NCI-H1105 (cell line): ENCODE measurements around the gene UPK1B.
"Not testable (repeated sequence)": the region's sequence is repeated elsewhere in the genome, so short reads cannot be mapped to it uniquely, and the experiment has no call there.

Experiments used
- DNase-seq: peaks from one replicate; lab custom pipeline; 2025; lab: John Stamatoyannopoulos, UW

The UPK1B gene

DNA sequence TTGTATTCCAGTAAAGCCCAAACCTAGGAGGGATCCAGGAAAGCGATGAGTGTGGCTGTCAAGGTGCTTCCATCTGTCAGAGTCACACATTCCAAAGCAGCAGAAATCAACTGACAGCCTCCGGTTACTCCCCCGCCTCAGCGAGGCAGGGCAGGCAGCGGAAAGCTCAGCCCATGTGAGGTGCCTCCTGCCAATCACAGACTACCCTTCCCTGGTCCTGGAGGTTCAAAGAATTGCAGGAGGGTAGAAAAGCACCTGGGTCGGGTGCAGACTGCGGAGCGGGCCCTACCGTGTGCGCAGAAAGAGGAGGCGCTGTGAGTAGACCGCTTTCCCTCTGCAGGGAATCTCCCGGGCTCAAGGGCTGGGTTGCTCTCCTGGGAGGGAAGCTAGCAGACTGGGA lies at the start of gene UPK1B:
UPK1B (plus strand) TSS at position 274 of the 400 bp plus-strand sequence. CDS start 13,144 bp downstream, outside the sequence.
- no peak for DNase-seq

DNA sequence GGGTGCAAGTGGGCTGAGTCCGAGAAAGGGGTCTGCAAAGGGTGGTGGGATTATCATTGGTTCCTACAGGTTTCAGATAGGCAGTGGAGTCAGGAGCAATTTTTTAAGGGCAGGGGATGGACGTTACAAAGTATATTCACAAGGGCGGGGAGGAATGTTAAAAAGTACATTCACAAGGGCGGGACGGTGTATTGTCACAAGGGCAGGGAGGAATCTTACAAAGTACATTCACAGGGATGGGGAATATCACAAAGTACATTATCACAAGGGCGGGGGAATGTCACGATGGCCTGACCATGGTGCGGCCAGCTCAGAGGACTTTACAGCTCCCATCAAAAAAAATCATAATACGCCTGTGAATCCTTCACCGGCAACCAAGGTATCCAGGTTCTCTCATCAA lies 48.1 kb upstream of the UPK1B start:
- no peak for DNase-seq

DNA sequence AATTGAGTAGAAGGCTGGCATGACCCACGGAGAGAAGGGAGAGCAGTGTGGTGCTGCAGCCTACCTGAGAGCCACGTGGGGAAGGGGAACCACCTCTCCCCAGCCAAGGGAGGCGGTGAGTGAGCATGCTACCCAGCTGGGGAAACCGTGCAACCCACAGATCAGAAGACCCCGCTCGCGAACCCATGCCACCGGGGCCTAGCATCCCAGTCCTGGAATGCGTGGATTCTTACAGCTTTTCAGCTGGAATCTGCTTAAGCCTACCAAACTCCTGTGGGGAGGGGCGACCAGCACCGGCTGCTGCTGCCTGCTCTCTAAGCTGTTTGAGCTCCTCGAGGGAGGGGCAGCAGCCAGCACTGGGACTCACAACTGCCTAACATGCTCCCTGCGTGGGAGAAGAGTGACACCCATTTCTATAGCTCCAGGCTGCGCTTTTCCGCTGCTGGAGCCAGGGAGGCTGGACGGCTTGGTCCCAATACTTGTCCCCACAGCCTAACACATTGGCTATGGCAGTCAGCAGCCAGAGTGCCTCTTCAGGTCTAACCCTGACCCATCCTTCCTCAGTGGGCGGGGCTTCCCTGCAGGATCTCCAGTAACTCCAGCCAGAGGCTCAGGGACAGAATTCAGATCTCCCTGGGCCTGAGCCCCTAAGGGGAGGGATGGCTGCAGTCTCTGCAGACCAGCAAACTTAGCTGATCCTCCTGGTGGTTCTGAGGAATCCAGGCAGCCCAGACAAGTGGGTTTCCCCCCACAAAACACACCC lies 47.5 kb upstream of the UPK1B start:
- no peak for DNase-seq

DNA sequence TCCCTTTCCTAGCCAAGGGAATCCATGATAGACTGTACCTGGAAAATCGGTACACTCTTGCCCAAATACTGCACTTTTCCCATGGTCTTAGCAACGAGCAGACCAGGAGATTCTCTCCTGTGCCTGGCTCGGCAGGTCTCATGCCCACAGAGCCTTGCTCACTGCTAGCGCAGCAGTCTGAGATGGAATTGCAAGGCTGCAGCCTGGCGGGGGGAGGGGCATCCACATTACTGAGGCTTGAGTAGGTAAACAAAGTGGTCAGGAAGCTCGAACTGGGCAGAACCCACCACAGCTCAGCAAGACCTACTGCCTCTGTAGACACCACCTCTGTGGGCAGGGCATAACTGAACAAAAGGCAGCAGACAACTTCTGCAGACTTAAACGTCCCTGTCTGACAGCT lies 43.1 kb upstream of the UPK1B start:
- not testable (repeated sequence) for DNase-seq

DNA sequence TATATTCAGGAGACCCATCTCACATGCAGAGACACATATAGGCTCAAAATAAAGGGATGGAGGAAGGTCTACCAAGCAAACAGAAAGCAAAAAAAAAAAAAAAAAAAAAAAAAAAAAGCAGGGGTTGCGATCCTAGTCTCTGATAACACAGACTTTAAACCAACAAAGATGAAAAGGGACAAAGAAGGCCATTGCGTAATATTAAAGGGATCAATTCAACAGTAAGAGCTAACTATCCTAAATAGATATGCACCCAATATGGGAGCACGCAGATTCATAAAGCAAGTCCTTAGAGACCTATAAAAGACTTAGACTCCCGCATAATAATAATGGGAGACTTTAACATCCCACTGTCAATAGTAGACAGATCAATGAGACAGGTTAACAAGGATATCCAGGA lies 41.1 kb upstream of the UPK1B start:
- DNase-seq = not testable (repeated sequence)

DNA sequence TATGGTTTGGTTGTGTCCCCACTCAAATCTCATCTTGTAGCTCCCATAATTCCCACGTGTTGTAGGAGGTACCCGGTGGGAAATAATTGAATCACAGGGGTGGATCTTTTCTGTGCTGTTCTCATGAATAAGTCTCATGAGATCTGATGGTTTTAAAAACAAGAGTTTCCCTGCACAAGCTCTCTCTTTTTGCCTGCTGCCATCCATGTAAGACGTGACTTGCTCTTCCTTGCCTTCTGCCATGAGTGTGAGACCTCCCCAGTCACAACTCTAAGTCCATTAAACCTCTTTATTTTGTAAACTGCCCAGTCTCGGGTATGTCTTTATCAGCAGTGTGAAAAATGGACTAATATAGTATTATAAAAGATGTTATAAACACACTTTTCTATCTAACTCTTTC lies 34.0 kb upstream of the UPK1B start:
- not testable (repeated sequence) for DNase-seq

DNA sequence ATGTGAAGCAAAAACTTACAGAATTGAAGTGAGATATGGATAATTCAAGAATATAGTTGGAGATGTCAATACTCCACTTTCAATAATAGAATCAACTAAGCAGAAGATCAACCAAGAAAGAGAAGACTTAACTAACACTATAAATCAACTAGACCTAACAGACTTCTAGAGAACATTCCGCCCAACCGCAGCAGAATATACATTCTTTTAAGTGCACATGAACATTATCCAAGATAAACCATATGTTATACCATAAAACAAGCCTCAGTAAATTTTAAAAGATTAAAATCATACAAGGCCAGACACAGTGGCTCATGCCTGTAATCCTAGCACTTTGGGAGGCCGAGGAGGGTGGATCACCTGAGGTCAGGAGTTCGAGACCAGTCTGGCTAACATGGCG lies 32.9 kb upstream of the UPK1B start:
- no peak for DNase-seq

DNA sequence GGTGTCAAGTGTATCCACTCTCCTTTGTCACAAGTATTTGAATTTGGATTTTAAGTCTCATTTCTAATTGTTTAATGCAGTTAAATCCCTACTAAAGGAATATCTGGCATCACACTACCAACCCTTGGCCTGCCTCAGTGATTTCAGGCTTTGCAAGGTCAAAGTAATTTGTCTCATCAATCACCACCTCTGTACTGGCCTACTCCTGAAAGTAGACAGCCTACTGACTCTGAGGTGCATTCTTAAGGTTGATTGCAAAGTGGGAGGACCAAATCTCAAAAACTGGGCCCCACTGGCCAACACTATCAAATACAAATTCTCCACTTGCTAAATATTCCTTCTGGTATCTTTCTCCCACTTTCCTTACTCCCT lies 28.3 kb upstream of the UPK1B start:
- no peak for DNase-seq

DNA sequence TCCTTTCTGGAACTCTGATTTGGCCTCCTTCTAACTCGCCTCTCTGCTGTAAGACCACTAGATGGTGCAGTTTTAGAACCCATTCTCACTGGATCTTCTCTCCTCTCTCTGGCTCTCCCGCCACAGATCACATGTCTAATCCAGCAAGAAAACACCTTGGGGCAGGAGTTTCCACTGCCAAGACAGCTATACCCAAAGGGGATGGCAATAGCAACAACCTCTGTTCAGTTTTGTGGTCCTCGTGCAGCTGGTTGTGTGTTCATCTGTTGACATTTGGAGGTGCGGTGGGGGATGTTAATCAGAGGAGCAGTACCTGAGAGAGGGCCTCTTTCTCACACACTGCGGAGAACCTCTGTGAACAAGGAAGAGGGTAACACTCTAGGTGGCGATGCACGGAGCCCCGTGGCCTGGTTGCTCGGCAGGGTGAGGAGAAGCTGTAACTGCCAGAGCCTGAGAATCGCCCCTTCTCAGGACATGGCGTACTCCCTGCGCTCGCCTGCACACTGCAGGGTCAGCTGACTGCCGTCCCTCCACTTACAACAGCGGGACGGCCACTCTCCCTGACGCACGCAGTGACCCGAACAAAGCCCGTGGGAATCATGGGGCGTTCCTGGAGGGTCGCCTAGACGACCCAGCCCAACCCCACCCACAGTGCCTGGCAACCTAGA lies 27.8 kb upstream of the UPK1B start, which contains the start of gene TEX55:
TEX55 (plus strand) TSS at position 666 of the 668 bp plus-strand sequence. CDS start 25 bp downstream, outside the sequence.
- peak; percentile 56 for DNase-seq

DNA sequence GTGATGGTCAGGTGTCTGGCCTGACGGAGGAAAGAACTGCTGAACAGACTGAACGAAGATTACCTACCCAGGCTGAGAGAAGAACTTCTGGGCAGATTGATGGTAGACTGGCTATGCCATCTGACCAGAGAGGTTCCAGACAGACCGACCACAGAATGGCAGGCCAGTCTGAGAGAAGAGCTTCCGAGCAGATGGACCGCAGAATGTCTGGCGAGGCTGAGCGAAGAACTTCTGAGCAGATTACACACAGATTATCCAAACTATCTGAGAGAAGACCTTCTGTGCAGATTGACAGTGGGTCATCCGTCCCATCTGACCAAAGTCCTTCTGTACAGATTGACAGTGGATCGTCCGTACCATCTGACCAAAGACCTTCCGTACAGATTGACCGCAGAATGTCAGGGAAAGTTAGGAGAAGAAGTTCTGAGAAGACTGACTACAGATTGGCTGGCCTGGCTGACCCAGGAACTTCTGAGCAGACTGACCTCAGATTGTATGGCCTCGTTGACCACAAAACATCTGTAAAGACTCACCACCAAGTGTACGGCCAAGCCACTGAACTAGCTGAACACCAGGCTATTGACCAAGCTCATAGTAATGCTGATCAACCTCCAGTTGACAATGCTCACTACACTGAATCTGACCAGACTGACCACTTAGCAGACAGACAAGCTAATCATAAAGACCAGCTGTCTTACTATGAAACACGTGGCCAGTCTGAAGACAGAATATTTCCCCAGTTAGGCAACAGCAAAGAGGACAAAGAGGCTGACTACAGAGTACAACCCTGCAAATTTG lies 26.6 kb upstream of the UPK1B start:
- DNase-seq = no peak

DNA sequence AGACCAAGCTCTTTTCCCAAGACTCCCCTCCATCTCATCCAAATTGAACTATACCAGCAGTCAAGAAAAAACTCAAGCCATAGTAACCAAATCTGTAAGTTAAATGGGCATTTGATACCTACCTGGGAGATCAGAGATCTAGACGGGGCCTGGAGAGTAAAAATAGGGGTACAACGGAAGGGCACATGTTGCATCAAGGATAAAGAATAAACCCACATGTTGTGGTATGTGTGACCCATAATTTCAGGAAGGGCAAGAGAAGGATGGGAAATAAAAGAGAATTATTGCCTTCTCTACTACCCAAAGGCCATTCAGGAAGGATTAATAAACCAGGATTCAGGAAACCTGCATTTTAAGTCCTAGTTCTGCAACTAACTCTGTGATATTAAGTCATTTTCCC lies 25.9 kb upstream of the UPK1B start:
- DNase-seq = no peak

DNA sequence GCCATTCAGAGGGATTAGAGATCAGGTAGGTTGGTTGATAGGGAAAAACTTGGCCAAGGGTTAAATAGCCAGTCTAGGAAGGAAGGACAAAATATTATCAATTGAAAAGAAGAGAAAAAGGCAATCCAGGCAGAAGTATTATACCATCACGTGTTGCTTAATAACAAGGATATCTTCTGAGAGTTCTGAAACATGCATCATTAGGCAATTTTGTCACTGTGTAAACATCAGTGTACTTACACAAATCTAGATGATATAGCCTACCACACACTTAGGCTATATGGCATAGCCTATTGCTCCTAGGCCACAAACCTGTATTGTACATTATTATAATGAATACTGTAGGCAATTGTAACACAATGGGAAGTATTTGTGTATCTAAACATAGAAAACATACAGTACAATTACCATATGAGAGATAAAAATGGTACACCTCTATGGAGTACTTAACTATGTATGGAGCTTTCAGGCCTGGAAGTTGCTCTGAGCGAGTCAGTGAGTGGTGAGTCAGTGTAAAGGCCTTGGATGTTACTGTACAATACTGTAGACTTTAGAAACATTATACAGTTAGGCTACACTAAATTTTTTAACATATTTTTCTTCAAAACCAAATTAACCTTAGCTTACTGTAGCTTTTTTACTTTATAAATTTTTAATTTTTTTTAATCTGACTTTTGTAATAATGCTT lies 24.8 kb upstream of the UPK1B start:
- no peak for DNase-seq

DNA sequence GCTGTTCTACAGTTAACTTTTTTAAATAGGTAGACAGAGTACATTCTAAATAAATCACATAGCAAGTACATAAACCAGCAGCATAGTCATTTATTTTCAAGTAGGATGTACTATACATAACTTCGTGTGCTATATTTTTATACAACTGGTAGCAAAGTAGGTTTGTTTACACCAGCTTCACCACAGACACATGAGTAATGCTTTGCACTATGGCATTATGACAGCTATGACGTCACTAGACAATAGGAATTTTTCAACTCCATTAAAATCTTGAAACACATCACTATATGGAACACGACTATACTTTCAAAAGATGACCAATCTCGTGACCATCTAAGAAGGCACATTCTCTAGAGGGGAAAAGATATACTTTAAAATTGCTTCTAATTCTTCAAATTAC lies 23.9 kb upstream of the UPK1B start:
- no peak for DNase-seq

DNA sequence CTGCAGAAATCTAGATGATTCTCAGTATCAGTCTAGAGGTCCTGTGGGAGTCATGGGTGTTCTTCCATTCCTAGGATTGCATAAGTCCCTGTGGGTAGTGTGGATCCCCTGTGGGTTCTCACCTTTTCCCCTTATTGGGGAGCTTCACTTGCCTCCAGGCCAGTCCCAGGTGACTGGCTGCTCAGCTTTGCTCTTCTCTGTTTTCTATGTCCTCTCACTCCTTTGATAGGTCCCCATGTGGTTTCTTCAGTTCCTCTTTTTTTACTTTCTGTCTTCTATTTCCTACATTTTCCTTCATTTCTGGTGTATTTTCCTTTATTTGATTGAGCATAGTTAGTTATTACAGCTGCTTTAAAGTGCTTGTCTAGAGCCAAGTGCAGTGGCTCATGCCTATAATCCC lies 16.5 kb upstream of the UPK1B start:
- no peak for DNase-seq

DNA sequence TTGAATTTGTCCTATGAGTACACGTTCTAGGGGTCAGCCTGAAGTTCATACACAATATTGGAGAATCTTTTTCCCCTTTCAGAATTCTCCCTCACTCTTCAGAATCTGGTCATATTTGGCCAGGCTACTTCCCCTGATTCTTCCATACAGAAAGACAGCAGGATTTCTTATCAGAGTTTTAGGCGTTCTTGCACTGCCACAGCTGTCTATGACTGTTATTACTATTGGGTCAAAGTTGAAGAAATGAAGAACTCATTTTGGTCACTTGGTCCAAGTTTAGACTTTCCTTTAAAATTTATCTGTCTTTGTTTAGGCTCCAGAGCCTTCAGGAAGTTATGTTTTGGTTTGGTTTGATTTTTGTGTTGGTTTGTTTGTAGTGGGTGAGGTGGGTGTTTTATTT lies 15.4 kb upstream of the UPK1B start:
- DNase-seq = no peak

DNA sequence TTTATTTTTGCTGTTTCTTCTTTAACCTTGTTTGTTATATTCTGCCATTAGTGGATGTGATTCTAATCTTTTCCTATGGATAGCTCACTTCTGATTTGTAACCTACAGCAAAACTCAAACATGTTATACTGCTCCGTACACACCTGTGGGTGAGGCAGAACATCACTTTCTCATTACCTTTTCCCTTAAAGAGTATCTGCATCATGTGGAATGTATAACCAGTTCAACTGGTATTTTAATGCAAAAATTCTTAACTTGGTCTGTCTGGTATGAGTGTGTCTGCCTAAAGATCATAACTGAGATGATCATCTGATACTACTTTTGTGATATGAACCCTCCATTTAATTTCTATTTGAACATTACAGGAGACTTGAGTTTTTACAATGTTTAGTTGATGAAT lies 13.0 kb upstream of the UPK1B start:
- DNase-seq = no peak

DNA sequence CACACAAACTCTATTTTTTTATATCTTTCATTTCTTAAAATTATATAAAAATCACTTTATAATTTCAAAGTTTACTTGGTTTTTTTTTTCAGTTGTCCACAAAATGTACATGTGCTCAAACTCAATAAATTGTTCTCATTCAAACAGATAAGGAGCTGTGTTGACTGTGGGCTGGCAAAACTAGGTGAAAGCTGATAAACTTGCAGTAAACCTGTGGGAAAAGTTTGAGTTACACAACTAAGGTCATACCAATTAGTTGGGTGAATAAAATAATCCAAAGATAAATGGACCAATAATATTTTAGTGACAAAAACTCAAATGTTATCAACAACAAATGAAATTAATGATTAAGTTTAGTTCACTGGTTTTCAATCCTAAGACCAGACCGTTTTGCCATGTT lies 12.6 kb upstream of the UPK1B start:
- DNase-seq = no peak

DNA sequence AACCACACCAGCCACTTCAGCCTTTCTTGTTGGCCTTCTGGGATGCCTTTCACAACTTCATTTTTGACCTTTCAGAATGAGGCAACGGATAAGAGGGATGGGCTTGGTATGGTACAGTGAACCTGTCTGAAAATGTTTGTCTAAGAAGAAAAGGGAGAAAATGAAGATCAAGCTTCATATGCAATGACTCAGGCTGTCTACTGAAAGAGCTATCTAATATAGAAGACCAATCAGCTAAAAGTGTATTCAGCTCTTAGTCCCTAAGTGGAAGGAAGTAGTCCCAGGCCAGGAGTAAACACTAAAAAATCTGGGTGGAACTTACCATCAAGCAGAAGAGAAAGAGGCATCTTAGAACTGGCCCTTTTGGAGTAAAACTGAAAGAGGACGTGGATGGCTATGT lies 12.2 kb upstream of the UPK1B start:
- no peak for DNase-seq

DNA sequence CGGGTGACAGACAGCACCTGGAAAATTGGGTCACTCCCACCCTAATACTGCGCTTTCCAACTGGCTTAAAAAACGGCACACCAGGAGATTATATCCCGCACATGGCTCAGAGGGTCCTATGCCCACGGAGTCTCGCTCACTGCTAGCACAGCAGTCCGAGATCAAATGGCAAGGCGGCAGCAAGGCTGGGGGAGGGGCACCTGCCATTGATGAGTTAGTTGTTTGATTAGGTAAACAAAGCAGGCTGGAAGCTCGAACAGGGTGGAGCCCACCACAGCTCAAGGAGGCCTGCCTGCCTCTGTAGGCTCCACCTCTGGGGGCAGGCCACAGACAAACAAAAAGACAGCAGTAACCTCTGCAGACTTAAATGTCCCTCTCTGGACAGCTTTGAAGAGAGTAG lies 8.7 kb upstream of the UPK1B start:
- DNase-seq = not testable (repeated sequence)

DNA sequence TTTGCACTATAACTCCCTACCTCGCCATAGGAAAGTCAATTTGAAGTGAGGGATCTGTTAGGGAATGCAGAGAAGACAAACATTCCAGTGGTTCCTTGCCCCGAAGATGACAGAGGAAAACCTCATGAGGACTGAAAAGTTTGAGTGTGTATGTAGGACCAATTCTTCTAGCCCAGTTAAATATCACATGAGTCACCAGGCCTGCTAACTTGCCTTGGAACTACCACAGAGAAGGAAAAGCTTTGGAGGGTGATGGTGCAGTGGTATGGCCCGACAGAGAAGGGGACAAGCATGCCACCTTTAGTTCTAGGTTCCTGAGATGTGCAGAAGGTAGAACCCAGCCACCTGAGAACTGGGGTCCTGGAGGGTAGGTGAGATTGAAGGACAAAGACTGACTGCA lies 2.6 kb upstream of the UPK1B start:
- DNase-seq = no peak

DNA sequence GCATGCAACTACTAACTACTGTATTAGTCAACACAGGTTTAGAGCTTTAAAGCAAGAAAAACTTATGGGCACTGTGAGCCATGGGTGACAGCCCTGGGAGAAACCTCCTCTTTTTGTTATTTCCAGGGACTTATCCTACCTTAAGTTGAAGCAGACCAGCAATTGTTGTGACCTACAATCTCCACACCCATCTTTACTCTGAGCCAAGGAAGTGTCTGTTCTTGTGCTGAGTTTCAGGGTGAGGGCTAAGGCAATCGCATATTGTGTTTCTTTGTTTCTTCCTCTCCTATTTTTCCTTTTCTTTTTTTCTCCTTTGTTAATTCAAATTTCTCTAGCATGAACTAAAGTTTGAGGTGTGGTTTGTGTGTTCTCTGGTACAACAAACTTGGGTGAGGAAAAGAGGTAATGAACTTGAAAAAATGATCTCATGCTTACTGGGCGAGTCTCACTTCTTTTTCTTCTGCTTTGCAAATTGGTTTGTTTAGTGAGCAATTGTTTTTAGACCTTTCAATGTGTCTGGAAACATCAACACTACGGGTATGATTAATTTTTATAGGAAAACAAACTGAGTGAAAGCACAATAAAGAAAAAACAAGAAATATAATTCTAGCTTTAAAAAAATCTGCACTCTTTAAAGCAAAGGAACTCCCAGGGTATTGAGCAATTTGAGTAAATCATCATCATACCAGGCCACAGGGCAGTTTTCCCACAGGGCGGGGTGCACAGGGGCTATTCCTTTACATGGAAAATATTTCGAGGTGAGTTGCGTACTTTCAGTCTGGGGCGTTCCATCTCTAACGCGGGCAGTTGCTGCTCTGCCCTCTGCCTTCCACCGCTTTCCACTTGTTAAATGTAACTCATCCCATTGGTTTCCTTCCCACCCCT lies 2.7 kb downstream of the UPK1B start:
- no peak for DNase-seq
